Measurements from ENCODE around the gene FBXO15. TPM values are rescaled to one million over a fixed set of nuclear protein-coding genes. Genes with fewer than 3 reads are reported as not detected.

FBXO15 gene
- total and polyA plus RNA-seq, 2 of the 13 experiments (the other 11 are each of a cell fraction or from before 2014, with no cell fraction given): 0.09 to 0.12 TPM

DNA sequence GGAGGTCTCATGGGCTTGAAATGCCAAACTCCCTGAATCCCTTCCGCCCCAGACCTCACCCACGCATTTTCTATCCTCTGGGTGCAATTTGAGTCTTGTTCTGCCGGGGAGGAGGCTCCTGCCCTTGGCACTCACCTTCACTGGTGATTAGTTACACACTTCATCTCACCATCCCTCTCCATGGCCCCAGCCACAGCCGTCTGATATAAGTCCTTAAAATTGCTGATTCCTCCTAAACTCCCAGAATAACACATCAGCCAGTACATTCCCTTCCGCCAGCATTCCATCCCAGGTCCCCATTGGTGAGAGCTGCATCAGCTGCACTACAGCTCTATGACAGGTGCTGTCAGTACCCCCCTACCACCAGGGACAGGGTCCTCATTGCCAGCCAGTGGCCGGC is 4.6 kb upstream of the FBXO15 start:
- POLR2A ChIA-PET: no interaction called here
- CTCF ChIA-PET (ENCODE audit: low intra/inter-chr PET ratio, low total read pairs): no interaction called here
- Histone ChIP-seq H3K4me1 (ENCODE audit: insufficient read depth, low read length) (peaks cover 25% of the 10 kb centered on the region), H3K27me3 (ENCODE audit: control insufficient read depth in 1 of 2, insufficient read depth in 2 of 2, low read length in 2 of 2) (peaks cover 0 to 1% of the 10 kb centered on the region in 2 experiments; a peak in 1 of 5 replicates), H3K9me3 (ENCODE audit: low read length) (no peaks in the 10 kb centered on the region), H3K4me3 (replicated peaks in 1 of 3; ENCODE audit: insufficient read depth in 1 of 3, low read depth in 2 of 3, low read length in 3 of 3) (no peak overlapping the region), H3K4me2 (ENCODE audit: low read depth, low read length) (no peak overlapping the region), H3K27ac (ENCODE audit: extremely low read length, insufficient read depth, low read length) (no peak overlapping the region), H3K79me2 (ENCODE audit: insufficient read depth, low read length) (peaks cover 52% of the 10 kb centered on the region), H3K9ac (ENCODE audit: insufficient read depth, low read depth, low read length) (no peak overlapping the region), H2AFZ (ENCODE audit: low read length) (no peak overlapping the region), H4K20me1 (ENCODE audit: insufficient read depth, low read length) (no peaks in the 10 kb centered on the region), H3K36me3 (replicated peaks in 1 of 2; ENCODE audit: control insufficient read depth in 1 of 2, insufficient read depth in 2 of 2, low read length in 2 of 2) (peaks cover 14 to 42% of the 10 kb centered on the region in 2 experiments)
- WGBS (ENCODE audit: low lambda C conversion rate): 94% methylated on average over 6 of the region's 6 CpGs
- FAIRE-seq: no peak
- no TSS peak for BruUV-seq (replicated peaks)
- intact Hi-C loops (cut with micrococcal nuclease; ENCODE audit: unreplicated experiment) (no loop called here), in situ Hi-C loops (cut with HindIII; ENCODE audit: extremely low pct_ligation_motif_present, low pct_unique_long_range_greater_than_20kb) (no loop called here)
- ATAC-seq: no peak
- no peak for DNase-seq (ENCODE audit: low spot score)
- TF ChIP-seq, protein P1, sequence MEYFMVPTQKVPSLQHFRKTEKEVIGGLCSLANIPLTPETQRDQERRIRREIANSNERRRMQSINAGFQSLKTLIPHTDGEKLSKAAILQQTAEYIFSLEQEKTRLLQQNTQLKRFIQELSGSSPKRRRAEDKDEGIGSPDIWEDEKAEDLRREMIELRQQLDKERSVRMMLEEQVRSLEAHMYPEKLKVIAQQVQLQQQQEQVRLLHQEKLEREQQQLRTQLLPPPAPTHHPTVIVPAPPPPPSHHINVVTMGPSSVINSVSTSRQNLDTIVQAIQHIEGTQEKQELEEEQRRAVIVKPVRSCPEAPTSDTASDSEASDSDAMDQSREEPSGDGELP (IDR thresholded peaks at IDR 0.05; ENCODE audit: borderline replicate concordance, low read depth): no peak
- TF ChIP-seq ZNF773 (CRISPR knock-in tag; IDR thresholded peaks at IDR 0.05; ENCODE audit: borderline replicate concordance): no peak

DNA sequence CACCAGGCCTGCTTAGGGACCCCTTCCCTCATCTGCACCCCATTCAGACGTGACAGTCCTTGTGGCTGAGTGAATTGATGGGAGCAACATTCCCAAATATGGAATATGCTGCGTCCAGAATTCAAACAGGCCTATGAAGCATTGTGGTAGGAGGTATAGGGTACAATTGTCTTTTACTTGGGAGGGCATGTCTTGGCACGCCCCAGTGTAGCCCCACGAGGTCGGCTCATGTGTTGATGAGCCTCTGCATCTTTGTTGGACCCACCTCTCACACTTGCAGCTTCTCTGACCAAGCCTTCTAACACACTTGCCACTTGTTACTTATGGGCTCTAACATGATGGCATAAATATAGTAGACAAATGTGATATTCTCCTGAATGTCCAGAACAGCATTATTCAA is 2.2 kb upstream of the FBXO15 start:
- ATAC-seq (no peak), DNase-seq (ENCODE audit: low spot score) (no peak), FAIRE-seq (no peak)
- H4K20me1 ChIP-seq (ENCODE audit: insufficient read depth, low read length): no peaks in the 10 kb centered on the region
- peaks cover 0 to 5% of the 10 kb centered on the region in 2 experiments; a peak in 2 of 5 replicates for H3K27me3 ChIP-seq (ENCODE audit: control insufficient read depth in 1 of 2, insufficient read depth in 2 of 2, low read length in 2 of 2)
- H3K4me3 ChIP-seq (replicated peaks in 1 of 3; ENCODE audit: insufficient read depth in 1 of 3, low read depth in 2 of 3, low read length in 3 of 3): peak overlapping the region; percentile 80 to 96 (median 80)
- intact Hi-C loops (cut with micrococcal nuclease; ENCODE audit: unreplicated experiment): loop anchor here (5.0 kb wide), 1 partner anchor 347 kb away; the partner anchor contains the start of gene CNDP2
- in situ Hi-C loops (cut with HindIII; ENCODE audit: extremely low pct_ligation_motif_present, low pct_unique_long_range_greater_than_20kb): no loop called here
- BruUV-seq (replicated peaks): no TSS peak
- H3K36me3 ChIP-seq (replicated peaks in 1 of 2; ENCODE audit: control insufficient read depth in 1 of 2, insufficient read depth in 2 of 2, low read length in 2 of 2): peaks cover 9 to 25% of the 10 kb centered on the region in 2 experiments; a peak in 4 of 5 replicates
- WGBS (ENCODE audit: low lambda C conversion rate): 77% methylated on average over 5 of the region's 5 CpGs
- H3K4me1 ChIP-seq (ENCODE audit: insufficient read depth, low read length): peaks cover 31% of the 10 kb centered on the region
- H2AFZ ChIP-seq (ENCODE audit: low read length): no peak overlapping the region
- H3K9me3 ChIP-seq (ENCODE audit: low read length): no peaks in the 10 kb centered on the region
- H3K4me2 ChIP-seq (ENCODE audit: low read depth, low read length): peak overlapping the region; percentile 96
- peaks cover 51% of the 10 kb centered on the region for H3K79me2 ChIP-seq (ENCODE audit: insufficient read depth, low read length)
- CTCF ChIA-PET (ENCODE audit: low intra/inter-chr PET ratio, low total read pairs): no interaction called here
- H3K9ac ChIP-seq (ENCODE audit: insufficient read depth, low read depth, low read length): peak overlapping the region; percentile 89
- H3K27ac ChIP-seq (ENCODE audit: extremely low read length, insufficient read depth, low read length): no peak overlapping the region
- POLR2A ChIA-PET: no interaction called here
- TF ChIP-seq, protein P2, sequence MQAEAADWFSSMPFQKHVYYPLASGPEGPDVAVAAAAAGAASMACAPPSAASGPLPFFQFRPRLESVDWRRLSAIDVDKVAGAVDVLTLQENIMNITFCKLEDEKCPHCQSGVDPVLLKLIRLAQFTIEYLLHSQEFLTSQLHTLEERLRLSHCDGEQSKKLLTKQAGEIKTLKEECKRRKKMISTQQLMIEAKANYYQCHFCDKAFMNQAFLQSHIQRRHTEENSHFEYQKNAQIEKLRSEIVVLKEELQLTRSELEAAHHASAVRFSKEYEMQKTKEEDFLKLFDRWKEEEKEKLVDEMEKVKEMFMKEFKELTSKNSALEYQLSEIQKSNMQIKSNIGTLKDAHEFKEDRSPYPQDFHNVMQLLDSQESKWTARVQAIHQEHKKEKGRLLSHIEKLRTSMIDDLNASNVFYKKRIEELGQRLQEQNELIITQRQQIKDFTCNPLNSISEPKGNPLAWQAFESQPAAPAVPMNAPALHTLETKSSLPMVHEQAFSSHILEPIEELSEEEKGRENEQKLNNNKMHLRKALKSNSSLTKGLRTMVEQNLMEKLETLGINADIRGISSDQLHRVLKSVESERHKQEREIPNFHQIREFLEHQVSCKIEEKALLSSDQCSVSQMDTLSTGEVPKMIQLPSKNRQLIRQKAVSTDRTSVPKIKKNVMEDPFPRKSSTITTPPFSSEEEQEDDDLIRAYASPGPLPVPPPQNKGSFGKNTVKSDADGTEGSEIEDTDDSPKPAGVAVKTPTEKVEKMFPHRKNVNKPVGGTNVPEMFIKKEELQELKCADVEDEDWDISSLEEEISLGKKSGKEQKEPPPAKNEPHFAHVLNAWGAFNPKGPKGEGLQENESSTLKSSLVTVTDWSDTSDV (CRISPR knock-in tag; IDR thresholded peaks at IDR 0.05): no peak
- TF ChIP-seq JUN (CRISPR knock-in tag; IDR thresholded peaks at IDR 0.05) (no peak), ZNF468 (CRISPR knock-in tag; IDR thresholded peaks at IDR 0.05) (no peak)
- TF ChIP-seq, protein P3, sequence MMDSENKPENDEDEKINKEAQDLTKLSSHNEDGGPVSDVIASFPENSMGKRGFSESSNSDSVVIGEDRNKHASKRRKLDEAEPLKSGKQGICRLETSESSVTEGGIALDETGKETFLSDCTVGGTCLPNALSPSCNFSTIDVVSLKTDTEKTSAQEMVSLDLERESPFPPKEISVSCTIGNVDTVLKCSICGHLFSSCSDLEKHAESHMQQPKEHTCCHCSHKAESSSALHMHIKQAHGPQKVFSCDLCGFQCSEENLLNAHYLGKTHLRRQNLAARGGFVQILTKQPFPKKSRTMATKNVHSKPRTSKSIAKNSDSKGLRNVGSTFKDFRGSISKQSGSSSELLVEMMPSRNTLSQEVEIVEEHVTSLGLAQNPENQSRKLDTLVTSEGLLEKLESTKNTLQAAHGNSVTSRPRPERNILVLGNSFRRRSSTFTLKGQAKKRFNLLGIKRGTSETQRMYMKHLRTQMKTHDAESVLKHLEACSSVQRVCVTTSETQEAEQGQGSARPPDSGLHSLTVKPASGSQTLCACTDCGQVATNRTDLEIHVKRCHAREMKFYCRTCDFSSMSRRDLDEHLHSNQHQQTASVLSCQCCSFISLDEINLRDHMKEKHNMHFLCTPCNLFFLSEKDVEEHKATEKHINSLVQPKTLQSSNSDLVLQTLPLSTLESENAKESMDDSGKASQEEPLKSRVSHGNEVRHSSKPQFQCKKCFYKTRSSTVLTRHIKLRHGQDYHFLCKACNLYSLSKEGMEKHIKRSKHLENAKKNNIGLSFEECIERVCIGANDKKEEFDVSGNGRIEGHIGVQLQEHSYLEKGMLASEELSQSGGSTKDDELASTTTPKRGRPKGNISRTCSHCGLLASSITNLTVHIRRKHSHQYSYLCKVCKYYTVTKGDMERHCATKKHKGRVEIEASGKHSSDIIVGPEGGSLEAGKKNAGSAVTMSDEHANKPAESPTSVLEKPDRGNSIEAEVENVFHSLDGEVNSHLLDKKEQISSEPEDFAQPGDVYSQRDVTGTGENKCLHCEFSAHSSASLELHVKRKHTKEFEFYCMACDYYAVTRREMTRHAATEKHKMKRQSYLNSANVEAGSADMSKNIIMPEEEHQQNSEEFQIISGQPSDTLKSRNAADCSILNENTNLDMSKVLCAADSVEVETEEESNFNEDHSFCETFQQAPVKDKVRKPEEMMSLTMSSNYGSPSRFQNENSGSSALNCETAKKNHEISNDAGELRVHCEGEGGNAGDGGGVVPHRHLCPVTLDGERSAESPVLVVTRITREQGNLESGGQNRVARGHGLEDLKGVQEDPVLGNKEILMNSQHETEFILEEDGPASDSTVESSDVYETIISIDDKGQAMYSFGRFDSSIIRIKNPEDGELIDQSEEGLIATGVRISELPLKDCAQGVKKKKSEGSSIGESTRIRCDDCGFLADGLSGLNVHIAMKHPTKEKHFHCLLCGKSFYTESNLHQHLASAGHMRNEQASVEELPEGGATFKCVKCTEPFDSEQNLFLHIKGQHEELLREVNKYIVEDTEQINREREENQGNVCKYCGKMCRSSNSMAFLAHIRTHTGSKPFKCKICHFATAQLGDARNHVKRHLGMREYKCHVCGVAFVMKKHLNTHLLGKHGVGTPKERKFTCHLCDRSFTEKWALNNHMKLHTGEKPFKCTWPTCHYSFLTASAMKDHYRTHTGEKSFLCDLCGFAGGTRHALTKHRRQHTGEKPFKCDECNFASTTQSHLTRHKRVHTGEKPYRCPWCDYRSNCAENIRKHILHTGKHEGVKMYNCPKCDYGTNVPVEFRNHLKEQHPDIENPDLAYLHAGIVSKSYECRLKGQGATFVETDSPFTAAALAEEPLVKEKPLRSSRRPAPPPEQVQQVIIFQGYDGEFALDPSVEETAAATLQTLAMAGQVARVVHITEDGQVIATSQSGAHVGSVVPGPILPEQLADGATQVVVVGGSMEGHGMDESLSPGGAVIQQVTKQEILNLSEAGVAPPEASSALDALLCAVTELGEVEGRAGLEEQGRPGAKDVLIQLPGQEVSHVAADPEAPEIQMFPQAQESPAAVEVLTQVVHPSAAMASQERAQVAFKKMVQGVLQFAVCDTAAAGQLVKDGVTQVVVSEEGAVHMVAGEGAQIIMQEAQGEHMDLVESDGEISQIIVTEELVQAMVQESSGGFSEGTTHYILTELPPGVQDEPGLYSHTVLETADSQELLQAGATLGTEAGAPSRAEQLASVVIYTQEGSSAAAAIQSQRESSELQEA (CRISPR knock-in tag; IDR thresholded peaks at IDR 0.05; ENCODE audit: not compliant biosample characterization): no peak
